ENCODE results near the gene EIF2D. TPM values are rescaled to one million over a fixed set of nuclear protein-coding genes. Genes with fewer than 3 reads are reported as not detected.
A peak's percentile ranks its signal among the peaks of the same experiment; 100 is the strongest.

EIF2D gene
- total and polyA plus RNA-seq, 9 of the 15 experiments (the other 6 are each of a cell fraction or from before 2014, with no cell fraction given), result 81.1 to 138 (median 93.9) TPM

- CTCF ChIA-PET (ENCODE audit: low intra/inter-chr PET ratio), result interaction anchor here (0.7 kb wide), 1 partner anchor 14 kb away, joined by 3 read pairs; no protein-coding TSS in a partner anchor
- H3K9me3 ChIP-seq (replicated peaks; ENCODE audit: control insufficient read depth, insufficient read depth, low read depth, low read length), result no peaks in the 10 kb centered on the region
These were observed 53.2 kb downstream of the EIF2D start for GRCh38 chr1:206558794-206559671.

More at GRCh38 chr1:206558794-206559671, 53.2 kb downstream of the EIF2D start:
- Histone ChIP-seq H3K27me3 (ENCODE audit: control insufficient read depth in 2 of 2, insufficient read depth in 2 of 2, low read length in 2 of 2) (no peaks in the 10 kb centered on the region), H3K4me3 (peak overlapping the region; percentile 63), H3K4me2 (ENCODE audit: insufficient read depth, low read length) (peak overlapping the region; percentile 78), H3K4me1 (replicated peaks in 1 of 2; ENCODE audit: control insufficient read depth in 2 of 2, insufficient read depth in 2 of 2, low read length in 2 of 2) (peaks cover 38 to 74% of the 10 kb centered on the region in 2 experiments), H3K9me1 (ENCODE audit: control insufficient read depth, insufficient read depth, low read length) (no peaks in the 10 kb centered on the region), H3K9ac (ENCODE audit: insufficient read depth in 1 of 2, low read depth in 2 of 2, low read length in 2 of 2) (peak overlapping the region; percentile 70 to 87), H4K20me1 (replicated peaks; ENCODE audit: control insufficient read depth, insufficient read depth, low read length) (no peaks in the 10 kb centered on the region), H2AFZ (ENCODE audit: low read depth, low read length) (peak overlapping the region; percentile 72), H3K27ac (ENCODE audit: extremely low read depth, low read depth, low read length) (peak overlapping the region; percentile 81), H3K36me3 (ENCODE audit: control insufficient read depth, insufficient read depth, low read length) (peaks cover 30% of the 10 kb centered on the region), H3K79me2 (ENCODE audit: control insufficient read depth, insufficient read depth, low read length) (peaks cover 56% of the 10 kb centered on the region)
- WGBS (ENCODE audit: insufficient coverage, low coverage, missing lambda C conversion rate), result 15% methylated on average over 6 of the region's 6 CpGs
- DNase-seq (ENCODE audit: extremely low read depth in 1 of 4, low spot score in 3 of 4), result peak in 1 of 4 experiments; percentile 35
- FAIRE-seq, result no peak
- intact Hi-C loops (cut with micrococcal nuclease), result no loop called here
- no TSS peak for BruUV-seq (replicated peaks)
- POLR2A ChIA-PET, result interaction anchor here (0.5 to 3.7 kb wide), 9 partner anchors 7 to 437 kb away, joined by 3 to 24 read pairs (median 4); no protein-coding TSS in a partner anchor
- TF ChIP-seq E2F3 (CRISPR knock-in tag; IDR thresholded peaks at IDR 0.05) (peak; percentile 39; the same call in 1 of the 2 replicates), PRDM10 (IDR thresholded peaks at IDR 0.05; ENCODE audit: partially characterized antibody) (peak; percentile 12), CHD1 (IDR thresholded peaks at IDR 0.05; ENCODE audit: low read length) (peak; percentile 25), CREB5 (CRISPR knock-in tag; IDR thresholded peaks at IDR 0.05) (0 out of 2 replicates have a peak, but pooled peaks have one; percentile 14), ZNF140 (CRISPR knock-in tag; IDR thresholded peaks at IDR 0.05) (no peak), GTF2A2 (tag; IDR thresholded peaks at IDR 0.05) (no peak)
- in situ Hi-C loops (cut with MboI), result no loop called here
- ATAC-seq, result no peak
